Activated CD4-positive, alpha-beta T cell treated with anti-CD3 and anti-CD28 coated beads, Interleukin-2, amount 10 ng/mL, durations not matched to agents 24 days and 14 days (primary cell): ENCODE results near the gene SRPK2. TPM values are rescaled to one million over a fixed set of nuclear protein-coding genes. Genes with fewer than 3 reads are reported as not detected.
A peak's percentile ranks its signal among the peaks of the same experiment; 100 is the strongest.
"Not testable (repeated sequence)": the region's sequence is repeated elsewhere in the genome, so short reads cannot be mapped to it uniquely, and the experiment has no call there.

Source experiments
- DNase-seq: peaks from one replicate; pipeline ENCODE4 v3.0.0; 2022
- H3K27ac Mint-ChIP-seq: one replicate; pipeline ENCODE4 v1.8.0; 2022; ENCODE audit warnings: mild to moderate bottlenecking, mixed read lengths
- H3K27me3 Mint-ChIP-seq: one replicate; pipeline ENCODE4 v1.8.0; 2022; ENCODE audit warnings: mixed read lengths
- H3K36me3 Mint-ChIP-seq: one replicate; pipeline ENCODE4 v1.8.0; 2022; ENCODE audit warnings: low read depth, mild to moderate bottlenecking, mixed read lengths
- H3K4me1 Mint-ChIP-seq: one replicate; pipeline ENCODE4 v1.8.0; 2021; ENCODE audit warnings: mixed read lengths
- H3K4me3 Mint-ChIP-seq: one replicate; pipeline ENCODE4 v1.8.0; 2022; ENCODE audit warnings: mild to moderate bottlenecking, moderate library complexity, mixed read lengths
- H3K9me3 Mint-ChIP-seq: one replicate; pipeline ENCODE4 v1.8.0; 2021; ENCODE audit warnings: mixed read lengths
- intact Hi-C: fragments of 100-400 bp; cut with micrococcal nuclease; formaldehyde crosslinking; loops from one replicate; pipeline ENCODE4 v1.15.1; 2023
- total RNA-seq: library from RNA; stranded (reverse); gene quantifications from 2 replicates; pipeline ENCODE4 v1.2.3, GENCODE V29; 2022

Gene SRPK2
- total RNA-seq, result 47.4 and 52.3 TPM in 2 replicates

GRCh38 chr7:105388356-105389087 is at the start of gene SRPK2:
Gene SRPK2 (minus strand): TSS chr7:105388921.
- H3K4me3 Mint-ChIP-seq, result peak within 1 kb of the TSS; percentile 98
- H3K4me1 Mint-ChIP-seq, result peaks cover 23% of the 10 kb centered on the region
- peak within 1 kb of the TSS; percentile 97 for H3K27ac Mint-ChIP-seq
- peaks cover 2% of the 10 kb centered on the region for H3K27me3 Mint-ChIP-seq
- intact Hi-C loops, result loop anchor here (2.0 to 5.0 kb wide), 6 partner anchors 36 to 441 kb away; partner anchors contain the start of gene RINT1
- H3K36me3 Mint-ChIP-seq, result peaks cover 10% of the 10 kb centered on the region
- DNase-seq, result peak; percentile 94
- H3K9me3 Mint-ChIP-seq, result no peaks in the 10 kb centered on the region

- no peak for DNase-seq
- Mint-ChIP-seq H3K9me3 (no peaks in the 10 kb centered on the region), H3K36me3 (no peaks in the 10 kb centered on the region), H3K27ac (no peak overlapping the region), H3K4me3 (no peak overlapping the region), H3K4me1 (peaks cover 3% of the 10 kb centered on the region), H3K27me3 (no peaks in the 10 kb centered on the region)
- intact Hi-C loops, result loop anchor here (10.0 kb wide), 1 partner anchor 513 kb away; no protein-coding TSS in a partner anchor
Observed at GRCh38 chr7:105438254-105438653, 49.5 kb upstream of the SRPK2 start.

- H3K36me3 Mint-ChIP-seq, H3K27ac Mint-ChIP-seq, H3K4me3 Mint-ChIP-seq, H3K4me1 Mint-ChIP-seq, H3K9me3 Mint-ChIP-seq, H3K27me3 Mint-ChIP-seq, DNase-seq: not testable (repeated sequence)
- intact Hi-C loops, result loop anchor here (10.0 kb wide), 1 partner anchor 513 kb away; no protein-coding TSS in a partner anchor
Observed at GRCh38 chr7:105437356-105437755, 48.6 kb upstream of the SRPK2 start.

- Mint-ChIP-seq H3K4me1 (peaks cover 6% of the 10 kb centered on the region), H3K27ac (no peak overlapping the region), H3K4me3 (no peak overlapping the region), H3K9me3 (no peaks in the 10 kb centered on the region), H3K36me3 (no peaks in the 10 kb centered on the region), H3K27me3 (no peaks in the 10 kb centered on the region)
- DNase-seq, result peak; percentile 83
- intact Hi-C loops, result loop anchor here (1.0 to 10.0 kb wide), 5 partner anchors 43 to 505 kb away; partner anchors contain the start of gene SRPK2
Observed at GRCh38 chr7:105429746-105430612, 41.3 kb upstream of the SRPK2 start.

GRCh38 chr7:105426606-105427146 is 38.0 kb upstream of the SRPK2 start:
- DNase-seq, result no peak
- no peak overlapping the region for H3K4me3 Mint-ChIP-seq
- H3K27me3 Mint-ChIP-seq, result no peaks in the 10 kb centered on the region
- intact Hi-C loops, result loop anchor here (2.0 to 10.0 kb wide), 5 partner anchors 39 to 272 kb away; partner anchors contain the start of gene SRPK2
- peaks cover 6% of the 10 kb centered on the region for H3K4me1 Mint-ChIP-seq
- H3K27ac Mint-ChIP-seq, result peak overlapping the region; percentile 87
- H3K9me3 Mint-ChIP-seq, result no peaks in the 10 kb centered on the region
- H3K36me3 Mint-ChIP-seq, result no peaks in the 10 kb centered on the region

GRCh38 chr7:105423987-105424386 is 35.3 kb upstream of the SRPK2 start:
- H3K27me3 Mint-ChIP-seq, result no peaks in the 10 kb centered on the region
- no peaks in the 10 kb centered on the region for H3K9me3 Mint-ChIP-seq
- DNase-seq, result no peak
- no peak overlapping the region for H3K4me3 Mint-ChIP-seq
- intact Hi-C loops, result loop anchor here (10.0 kb wide), 2 partner anchors 159 to 269 kb away; no protein-coding TSS in a partner anchor
- H3K36me3 Mint-ChIP-seq, result no peaks in the 10 kb centered on the region
- no peak overlapping the region for H3K27ac Mint-ChIP-seq
- peaks cover 6% of the 10 kb centered on the region for H3K4me1 Mint-ChIP-seq

- no peaks in the 10 kb centered on the region for H3K36me3 Mint-ChIP-seq
- H3K27ac Mint-ChIP-seq, result no peak overlapping the region
- no peak for DNase-seq
- H3K4me3 Mint-ChIP-seq, result no peak overlapping the region
- intact Hi-C loops, result no loop called here
- H3K9me3 Mint-ChIP-seq, result no peaks in the 10 kb centered on the region
- peaks cover 2% of the 10 kb centered on the region for H3K27me3 Mint-ChIP-seq
- H3K4me1 Mint-ChIP-seq, result no peaks in the 10 kb centered on the region
Observed at GRCh38 chr7:105413887-105414437, 25.2 kb upstream of the SRPK2 start.

- H3K4me1 Mint-ChIP-seq, H3K36me3 Mint-ChIP-seq, DNase-seq, H3K27me3 Mint-ChIP-seq, H3K27ac Mint-ChIP-seq, H3K9me3 Mint-ChIP-seq, intact Hi-C loops, H3K4me3 Mint-ChIP-seq: not testable (repeated sequence)
Observed at GRCh38 chr7:105410774-105411173, 22.1 kb upstream of the SRPK2 start.

- H3K27ac Mint-ChIP-seq, H3K36me3 Mint-ChIP-seq, H3K4me3 Mint-ChIP-seq, H3K9me3 Mint-ChIP-seq, H3K27me3 Mint-ChIP-seq, DNase-seq, intact Hi-C loops, H3K4me1 Mint-ChIP-seq: not testable (repeated sequence)
Observed at GRCh38 chr7:105409775-105410174, 21.1 kb upstream of the SRPK2 start.

GRCh38 chr7:105408791-105409410 is 20.2 kb upstream of the SRPK2 start:
- intact Hi-C loops, result no loop called here

GRCh38 chr7:105403128-105403527 is 14.4 kb upstream of the SRPK2 start:
- Mint-ChIP-seq H3K36me3 (no peaks in the 10 kb centered on the region), H3K4me1 (no peaks in the 10 kb centered on the region), H3K9me3 (no peaks in the 10 kb centered on the region), H3K27me3 (no peaks in the 10 kb centered on the region), H3K27ac (no peak overlapping the region), H3K4me3 (no peak overlapping the region)
- intact Hi-C loops, result no loop called here
- no peak for DNase-seq

More at GRCh38 chr7:105408791-105409410, 20.2 kb upstream of the SRPK2 start:
- Mint-ChIP-seq H3K27me3 (peaks cover 2% of the 10 kb centered on the region), H3K4me3 (no peak overlapping the region), H3K9me3 (no peaks in the 10 kb centered on the region), H3K36me3 (no peaks in the 10 kb centered on the region), H3K4me1 (no peaks in the 10 kb centered on the region), H3K27ac (no peak overlapping the region)
- no peak for DNase-seq

GRCh38 chr7:105402221-105403095 is 13.7 kb upstream of the SRPK2 start:
- H3K9me3 Mint-ChIP-seq, result no peaks in the 10 kb centered on the region

More at GRCh38 chr7:105402221-105403095, 13.7 kb upstream of the SRPK2 start:
- DNase-seq, result no peak
- Mint-ChIP-seq H3K27ac (no peak overlapping the region), H3K4me1 (no peaks in the 10 kb centered on the region), H3K27me3 (no peaks in the 10 kb centered on the region), H3K36me3 (no peaks in the 10 kb centered on the region), H3K4me3 (no peak overlapping the region)
- intact Hi-C loops, result no loop called here
